Left cardiac atrium (tissue), 4 donors: ENCODE measurements around the gene BAZ2B. TPM values are rescaled to one million over a fixed set of nuclear protein-coding genes. Genes with fewer than 3 reads are reported as not detected.
"Not testable (repeated sequence)": the region's sequence is repeated elsewhere in the genome, so short reads cannot be mapped to it uniquely, and the experiment has no call there.

ENCODE experiments used
- ATAC-seq, 2 donors: fragments of 200-7000 bp; cut with Tn5 transposase; one replicate each; pipeline ENCODE4 v1.9.1; 2020; ENCODE audit warnings: mild to moderate bottlenecking in 2 of 2, moderate library complexity in 2 of 2
- DNase-seq: peaks from one replicate; pipeline ENCODE4 v3.0.0-alpha.2; 2020
- intact Hi-C, 2 donors: fragments of 100-400 bp; cut with DNase I; formaldehyde crosslinking; loops; one replicate each; pipeline versions ENCODE4 v1.14.1 to v1.15.1; 2022 to 2023
- total RNA-seq, 2 donors: library from RNA; stranded (reverse); fragmentation: NEBNext Ultra II Directional; extraction: Animal tissue kit (Norgen Biotek cat#: 25700); gene quantifications; one replicate each; pipeline ENCODE4 v1.2.1, GENCODE V29; 2021
- donor health status: DM: no; HTN: yes; CAD: no.
- donor health status: DM: no; HTN: yes; CAD: no; lungs with severe emphysema.
- donor health status: DM: yes; HTN: yes; CAD: no.
- donor health status: Dilated cardiomyopathy.

The BAZ2B gene
- total RNA-seq, 2 donors from 2014 or later = 33.2 to 41.8 TPM

DNA sequence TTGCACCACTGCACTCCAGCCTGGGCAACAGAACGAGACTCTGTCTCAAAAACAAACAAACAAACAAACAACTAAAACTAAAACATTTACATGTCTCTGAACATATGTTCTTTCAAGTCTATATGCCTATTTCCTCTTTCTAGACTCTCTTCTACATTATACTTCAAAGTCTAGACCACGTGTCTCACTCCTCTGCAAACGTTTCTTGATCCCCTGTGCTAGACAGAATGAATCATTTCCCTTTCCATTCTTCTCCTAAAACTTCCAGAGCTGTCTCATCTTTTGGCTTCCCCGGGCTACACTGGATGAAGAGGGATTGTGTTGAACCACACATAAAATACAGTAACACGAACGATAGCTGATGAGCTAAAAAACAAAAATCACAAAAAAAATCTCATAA lies 67.1 kb downstream of the BAZ2B start:
- ATAC-seq (peak in 1 of 2 donors; percentile 29), DNase-seq (no peak)
- intact Hi-C loops = no loop called here

- DNase-seq (no peak), ATAC-seq (no peak)
- intact Hi-C loops = no loop called here
These were observed 69.5 kb downstream of the BAZ2B start for GRCh38 chr2:159546716-159547430.

DNA sequence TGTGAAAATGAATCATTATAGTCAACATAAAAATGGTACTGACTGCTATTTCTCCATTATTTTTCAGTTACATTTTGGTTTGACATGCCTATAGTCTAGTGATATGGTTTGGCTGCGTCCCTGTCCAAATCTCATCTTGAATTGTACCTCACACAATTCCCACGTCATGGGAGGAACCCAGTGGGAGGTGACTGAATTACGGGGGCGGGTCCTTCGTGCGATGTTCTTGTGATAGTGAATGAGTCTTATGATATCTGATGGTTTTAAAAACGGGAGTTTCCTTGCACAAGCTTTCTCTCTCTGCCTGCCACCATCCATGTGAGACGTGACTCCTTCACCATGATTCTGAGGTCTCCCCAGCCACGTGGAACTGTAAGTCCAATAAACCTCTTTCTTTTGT lies 70.3 kb downstream of the BAZ2B start:
- intact Hi-C loops = no loop called here
- ATAC-seq (no peak), DNase-seq (no peak)

GRCh38 chr2:159545085-159545484 lies 71.3 kb downstream of the BAZ2B start:
- no peak for ATAC-seq
- DNase-seq = no peak
- intact Hi-C loops = no loop called here

GRCh38 chr2:159542101-159542500 lies 74.2 kb downstream of the BAZ2B start:
- no peak for ATAC-seq
- DNase-seq = no peak
- intact Hi-C loops = no loop called here

- DNase-seq (no peak), ATAC-seq (no peak)
- intact Hi-C loops = no loop called here
These were observed 76.6 kb downstream of the BAZ2B start for GRCh38 chr2:159539701-159540100.

- ATAC-seq (no peak), DNase-seq (no peak)
- intact Hi-C loops = no loop called here
These were observed 77.5 kb downstream of the BAZ2B start for GRCh38 chr2:159538801-159539200.

DNA sequence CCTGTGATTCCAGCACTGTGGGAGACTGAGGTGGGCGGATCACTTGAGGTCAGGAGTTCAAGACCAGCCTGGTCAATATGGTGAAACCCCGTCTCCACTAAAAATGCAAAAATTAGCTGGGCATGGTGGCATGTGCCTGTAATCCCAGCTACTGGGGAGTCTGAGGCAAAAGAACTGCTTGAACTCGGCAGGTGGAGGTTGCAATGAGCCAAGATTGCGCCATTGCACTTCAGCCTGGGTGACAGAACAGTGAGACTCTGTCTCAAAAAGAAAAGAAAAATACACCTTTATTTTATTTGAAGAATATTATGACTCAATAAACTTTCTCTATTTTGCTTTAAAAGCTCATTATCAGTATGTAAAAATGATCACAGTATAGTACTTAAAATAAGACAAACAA lies 81.1 kb downstream of the BAZ2B start:
- intact Hi-C loops, DNase-seq, ATAC-seq: not testable (repeated sequence)

- intact Hi-C loops = no loop called here
- DNase-seq (no peak), ATAC-seq (no peak)
These were observed 84.9 kb downstream of the BAZ2B start for GRCh38 chr2:159531475-159531874.

DNA sequence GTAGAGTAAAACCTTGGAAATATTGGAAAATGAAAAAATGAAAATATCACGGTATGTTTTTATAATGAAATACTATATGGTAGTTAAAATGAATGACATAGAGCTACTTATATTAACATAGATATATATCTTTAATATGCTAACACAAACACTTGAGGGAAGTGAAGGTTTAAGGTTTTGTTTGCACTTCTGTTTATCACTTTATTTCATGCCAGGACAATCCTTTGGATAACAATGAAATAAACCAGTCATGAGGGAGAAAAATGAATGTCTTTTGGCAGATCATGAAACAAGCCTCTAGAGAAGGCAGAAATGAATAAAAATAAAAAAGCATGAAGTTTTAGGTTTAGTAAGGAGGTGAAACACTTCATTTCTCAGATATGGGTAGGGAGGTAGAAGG lies 89.9 kb downstream of the BAZ2B start:
- no peak for ATAC-seq
- intact Hi-C loops = no loop called here
- DNase-seq = no peak

DNA sequence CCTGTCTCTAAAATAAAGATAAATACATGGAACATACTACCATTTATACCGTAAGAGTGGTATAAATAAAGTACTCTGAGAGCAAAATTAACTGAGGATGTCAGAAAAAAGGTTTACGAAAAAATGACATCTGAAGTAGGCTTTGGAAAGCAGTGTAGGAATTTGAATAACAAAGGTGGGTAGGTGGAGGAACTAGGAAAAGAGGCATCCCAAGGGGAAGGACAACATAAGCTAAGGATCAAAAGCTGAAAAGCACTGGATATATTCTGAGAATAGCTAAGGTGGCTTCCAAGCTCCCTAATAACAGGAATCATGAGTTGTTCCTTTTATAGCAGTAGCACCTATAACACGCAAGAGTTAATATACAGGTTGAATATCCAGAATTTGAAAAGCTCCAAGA lies 91.3 kb downstream of the BAZ2B start:
- DNase-seq (no peak), ATAC-seq (no peak)
- intact Hi-C loops = no loop called here

- ATAC-seq = no peak
- DNase-seq = no peak
- intact Hi-C loops = no loop called here
These were observed 95.1 kb downstream of the BAZ2B start for GRCh38 chr2:159521272-159521671.

- intact Hi-C loops = no loop called here
- DNase-seq = no peak
- no peak for ATAC-seq
These were observed 97.9 kb downstream of the BAZ2B start for GRCh38 chr2:159518321-159519005.

GRCh38 chr2:159516241-159516758 lies 100.0 kb downstream of the BAZ2B start:
- peak; percentile 78 to 85 for ATAC-seq
- intact Hi-C loops = no loop called here
- no peak for DNase-seq

DNA sequence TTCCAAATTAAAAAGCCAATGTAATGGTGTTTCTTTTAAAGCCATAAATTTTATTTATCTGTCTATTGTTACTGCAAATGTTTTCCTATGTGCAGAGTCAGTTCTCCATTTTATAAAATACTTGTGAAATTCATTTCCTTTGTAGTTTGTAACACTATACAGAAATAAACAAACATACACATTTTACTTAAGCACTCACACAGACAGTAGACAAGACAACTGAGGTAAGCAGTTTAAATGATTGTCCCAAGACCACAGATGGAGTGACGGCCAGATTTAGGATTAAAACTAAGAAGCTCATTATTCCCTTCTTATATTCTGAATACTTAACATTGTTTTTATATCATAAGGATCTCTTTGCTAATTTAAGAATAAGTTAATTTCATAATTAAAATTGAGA lies 100.9 kb downstream of the BAZ2B start:
- intact Hi-C loops = no loop called here
- ATAC-seq (peak in 1 of 2 donors; percentile 21), DNase-seq (no peak)

- intact Hi-C loops = no loop called here
- DNase-seq (no peak), ATAC-seq (no peak)
These were observed 102.6 kb downstream of the BAZ2B start for GRCh38 chr2:159513745-159514144.

DNA sequence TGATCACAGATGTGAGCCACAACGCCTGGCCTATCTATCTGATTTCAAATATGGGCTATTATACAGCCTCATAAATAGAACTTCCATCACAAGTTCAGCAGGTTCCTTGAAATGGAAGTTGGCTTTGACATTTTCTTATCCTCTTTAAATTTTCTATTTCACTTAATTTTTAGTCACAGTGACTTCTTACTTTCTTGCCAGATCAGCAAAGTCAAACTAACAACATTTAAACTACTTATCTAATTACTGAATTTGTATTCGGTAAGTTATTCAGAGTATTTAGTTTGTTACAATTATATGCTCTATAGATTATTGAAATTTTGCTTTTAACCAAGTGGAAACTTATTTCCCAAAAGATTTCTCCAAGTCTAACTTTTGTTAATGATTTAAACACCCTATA lies 108.2 kb downstream of the BAZ2B start:
- intact Hi-C loops = no loop called here
- ATAC-seq (no peak), DNase-seq (no peak)

GRCh38 chr2:159506764-159507440 lies 109.4 kb downstream of the BAZ2B start:
- ATAC-seq (peak in 1 of 2 donors; percentile 82), DNase-seq (no peak)
- intact Hi-C loops = no loop called here

DNA sequence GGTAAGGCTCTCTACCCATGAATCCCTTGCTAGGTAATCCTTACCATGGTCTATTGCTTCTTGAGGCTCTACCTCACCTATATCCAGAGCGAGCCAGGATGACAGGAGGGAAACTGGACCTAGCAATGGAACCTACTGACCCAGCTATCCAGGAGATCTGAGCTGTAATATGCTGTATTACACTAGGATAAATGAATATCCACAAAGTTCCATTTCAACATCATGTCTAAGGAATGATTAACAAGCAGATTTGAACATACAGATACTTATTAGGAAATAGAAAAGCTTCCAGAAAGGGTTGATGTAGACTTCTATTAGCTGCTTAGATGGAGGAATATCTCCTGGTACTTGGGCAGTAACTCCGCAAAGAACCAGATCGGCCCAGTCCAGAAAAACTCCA lies 110.1 kb downstream of the BAZ2B start:
- intact Hi-C loops = no loop called here
- ATAC-seq = no peak
- no peak for DNase-seq

GRCh38 chr2:159505196-159505595 lies 111.2 kb downstream of the BAZ2B start:
- no peak for ATAC-seq

More at GRCh38 chr2:159505196-159505595, 111.2 kb downstream of the BAZ2B start:
- no peak for DNase-seq
- intact Hi-C loops = no loop called here
